ENCODE data around the gene SPEN. TPM values are rescaled to one million over a fixed set of nuclear protein-coding genes. Genes with fewer than 3 reads are reported as not detected.

The SPEN gene
- total and polyA plus RNA-seq, 9 of the 15 experiments (the other 6 are each of a cell fraction or from before 2014, with no cell fraction given) = 5.7 to 87.5 (median 27.2) TPM

- peak; percentile 70 for ATAC-seq
- BruUV-seq (replicated peaks) = no TSS peak
- no peaks in the 10 kb centered on the region for H3K79me2 ChIP-seq (ENCODE audit: control insufficient read depth, insufficient read depth, low read length)
- no peaks in the 10 kb centered on the region for H3K36me3 ChIP-seq (ENCODE audit: control insufficient read depth, insufficient read depth, low read length)
- H3K4me3 ChIP-seq = no peak overlapping the region
- H3K4me1 ChIP-seq (replicated peaks in 1 of 2; ENCODE audit: control insufficient read depth in 2 of 2, insufficient read depth in 2 of 2, low read length in 2 of 2) = peaks cover 24 to 25% of the 10 kb centered on the region in 2 experiments
- peak; percentile 32 to 63 (median 44) for DNase-seq (ENCODE audit: extremely low read depth in 1 of 4, low spot score in 3 of 4)
- no peaks in the 10 kb centered on the region for H4K20me1 ChIP-seq (replicated peaks; ENCODE audit: control insufficient read depth, insufficient read depth, low read length)
- intact Hi-C loops (cut with micrococcal nuclease) = loop anchor here (2.0 kb wide), 1 partner anchor 149 kb away; no protein-coding TSS in a partner anchor
- in situ Hi-C loops (cut with MboI) = no loop called here
- peak; percentile 61 for FAIRE-seq
- ChIA-PET CTCF (ENCODE audit: low intra/inter-chr PET ratio) (interaction anchor here (0.9 to 1.2 kb wide), 3 partner anchors 149 to 192 kb away, joined by 3 to 6 read pairs (median 4); no protein-coding TSS in a partner anchor), POLR2A (interaction anchor here (0.7 to 1.4 kb wide), 4 partner anchors 10 to 83 kb away, joined by 3 to 4 read pairs (median 3); no protein-coding TSS in a partner anchor)
- no peaks in the 10 kb centered on the region for H3K27me3 ChIP-seq (ENCODE audit: control insufficient read depth in 2 of 2, insufficient read depth in 2 of 2, low read length in 2 of 2)
- H3K9me3 ChIP-seq (replicated peaks; ENCODE audit: control insufficient read depth, insufficient read depth, low read depth, low read length) = no peaks in the 10 kb centered on the region
- H3K4me2 ChIP-seq (ENCODE audit: insufficient read depth, low read length) = no peak overlapping the region
- H2AFZ ChIP-seq (ENCODE audit: low read depth, low read length) = no peak overlapping the region
- TF ChIP-seq RAD21 (CRISPR knock-in tag; conservative IDR thresholded peaks at IDR 0.05 in 1 of 2, IDR thresholded peaks at IDR 0.05 in 1 of 2) (peak; percentile 12 to 66; a peak in 2 of 4 replicates), SMC3 (conservative IDR thresholded peaks at IDR 0.05; ENCODE audit: insufficient read depth, low read depth, low read length) (peak; percentile 50), JUNB (CRISPR knock-in tag; conservative IDR thresholded peaks at IDR 0.05) (no peak), POU5F1 (IDR thresholded peaks at IDR 0.05; ENCODE audit: borderline replicate concordance, low read depth, low read length, partially characterized antibody) (no peak), CTCF (IDR thresholded peaks at IDR 0.05 in 2 of 3, conservative IDR thresholded peaks at IDR 0.05 in 1 of 3; ENCODE audit: insufficient read depth in 2 of 3, low read depth in 1 of 3, low read length in 3 of 3) (peak; percentile 59 to 70 (median 67))
- TF ChIP-seq, protein P1, sequence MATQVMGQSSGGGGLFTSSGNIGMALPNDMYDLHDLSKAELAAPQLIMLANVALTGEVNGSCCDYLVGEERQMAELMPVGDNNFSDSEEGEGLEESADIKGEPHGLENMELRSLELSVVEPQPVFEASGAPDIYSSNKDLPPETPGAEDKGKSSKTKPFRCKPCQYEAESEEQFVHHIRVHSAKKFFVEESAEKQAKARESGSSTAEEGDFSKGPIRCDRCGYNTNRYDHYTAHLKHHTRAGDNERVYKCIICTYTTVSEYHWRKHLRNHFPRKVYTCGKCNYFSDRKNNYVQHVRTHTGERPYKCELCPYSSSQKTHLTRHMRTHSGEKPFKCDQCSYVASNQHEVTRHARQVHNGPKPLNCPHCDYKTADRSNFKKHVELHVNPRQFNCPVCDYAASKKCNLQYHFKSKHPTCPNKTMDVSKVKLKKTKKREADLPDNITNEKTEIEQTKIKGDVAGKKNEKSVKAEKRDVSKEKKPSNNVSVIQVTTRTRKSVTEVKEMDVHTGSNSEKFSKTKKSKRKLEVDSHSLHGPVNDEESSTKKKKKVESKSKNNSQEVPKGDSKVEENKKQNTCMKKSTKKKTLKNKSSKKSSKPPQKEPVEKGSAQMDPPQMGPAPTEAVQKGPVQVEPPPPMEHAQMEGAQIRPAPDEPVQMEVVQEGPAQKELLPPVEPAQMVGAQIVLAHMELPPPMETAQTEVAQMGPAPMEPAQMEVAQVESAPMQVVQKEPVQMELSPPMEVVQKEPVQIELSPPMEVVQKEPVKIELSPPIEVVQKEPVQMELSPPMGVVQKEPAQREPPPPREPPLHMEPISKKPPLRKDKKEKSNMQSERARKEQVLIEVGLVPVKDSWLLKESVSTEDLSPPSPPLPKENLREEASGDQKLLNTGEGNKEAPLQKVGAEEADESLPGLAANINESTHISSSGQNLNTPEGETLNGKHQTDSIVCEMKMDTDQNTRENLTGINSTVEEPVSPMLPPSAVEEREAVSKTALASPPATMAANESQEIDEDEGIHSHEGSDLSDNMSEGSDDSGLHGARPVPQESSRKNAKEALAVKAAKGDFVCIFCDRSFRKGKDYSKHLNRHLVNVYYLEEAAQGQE (IDR thresholded peaks at IDR 0.05; ENCODE audit: borderline replicate concordance) = peak; percentile 46; the same call in 1 of the 2 replicates
- TF ChIP-seq, protein P1 (CRISPR knock-in tag; IDR thresholded peaks at IDR 0.05; ENCODE audit: low read depth) = no peak
- TF ChIP-seq, protein P2, sequence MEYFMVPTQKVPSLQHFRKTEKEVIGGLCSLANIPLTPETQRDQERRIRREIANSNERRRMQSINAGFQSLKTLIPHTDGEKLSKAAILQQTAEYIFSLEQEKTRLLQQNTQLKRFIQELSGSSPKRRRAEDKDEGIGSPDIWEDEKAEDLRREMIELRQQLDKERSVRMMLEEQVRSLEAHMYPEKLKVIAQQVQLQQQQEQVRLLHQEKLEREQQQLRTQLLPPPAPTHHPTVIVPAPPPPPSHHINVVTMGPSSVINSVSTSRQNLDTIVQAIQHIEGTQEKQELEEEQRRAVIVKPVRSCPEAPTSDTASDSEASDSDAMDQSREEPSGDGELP (CRISPR knock-in tag; IDR thresholded peaks at IDR 0.05; ENCODE audit: borderline replicate concordance) = peak; percentile 61
- 21% methylated on average over 4 of the region's 4 CpGs for whole genome bisulfite sequencing (ENCODE audit: insufficient coverage, low coverage, missing lambda C conversion rate)
- no peaks in the 10 kb centered on the region for H3K9me1 ChIP-seq (ENCODE audit: control insufficient read depth, insufficient read depth, low read length)
- no peak overlapping the region; a peak in 1 of 4 replicates for H3K9ac ChIP-seq (ENCODE audit: insufficient read depth in 1 of 2, low read depth in 2 of 2, low read length in 2 of 2)
- H3K27ac ChIP-seq (ENCODE audit: extremely low read depth, low read depth, low read length) = no peak overlapping the region
These were observed 44.1 kb upstream of the SPEN start for GRCh38 chr1:15803380-15803779.

All from K562 (cell line).